ENCODE measurements around the gene HOXB9. TPM values are rescaled to one million over a fixed set of nuclear protein-coding genes. Genes with fewer than 3 reads are reported as not detected.
A peak's percentile ranks its signal among the peaks of the same experiment; 100 is the strongest.

HOXB9 gene
- total RNA-seq, 4 donors from 2014 or later, result not detected

DNA sequence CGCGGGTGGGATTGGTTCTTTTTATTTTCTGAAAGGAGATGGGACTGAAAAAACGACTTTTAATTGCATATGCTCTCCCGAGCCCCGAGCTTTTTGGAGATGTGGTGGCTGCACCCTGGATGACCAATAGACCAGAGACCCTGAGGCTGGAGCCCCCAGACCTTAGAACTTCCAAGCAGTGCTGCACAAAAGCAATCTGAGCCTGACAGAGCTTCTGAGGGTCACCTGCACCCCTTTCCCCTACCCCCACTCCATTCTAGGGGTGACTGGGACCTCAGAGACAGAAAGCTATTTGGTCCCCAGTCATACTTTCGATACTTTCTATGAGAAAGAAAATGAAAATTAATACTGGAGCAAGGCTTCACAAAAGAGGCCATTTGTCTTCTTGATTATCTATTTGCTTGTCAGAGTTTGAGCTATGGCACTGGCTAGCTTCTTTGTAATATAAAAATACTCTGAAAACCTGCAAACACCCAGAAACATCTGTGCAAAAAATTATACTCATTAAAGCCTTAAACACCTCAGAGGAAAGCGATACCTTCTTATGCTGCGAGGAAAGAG, 51.6 kb downstream of the HOXB9 start:
- Histone ChIP-seq H3K4me1 (peaks cover 13 to 90% (median 19%) of the 10 kb centered on the region in 3 donors), H3K4me3 (peak overlapping the region; percentile 22 to 81), H3K9me3 (no peaks in the 10 kb centered on the region), H3K36me3 (no peaks in the 10 kb centered on the region), H3K27me3 (no peaks in the 10 kb centered on the region), H3K27ac (peak overlapping the region; percentile 97 to 98 (median 97))
- 10 to 30% methylated on average over 7 to 8 of the region's 8 CpGs for WGBS, 2 donors (ENCODE audit: low coverage in 1 of 2)
- TF ChIP-seq POLR2AphosphoS5 (IDR thresholded peaks at IDR 0.05), result no peak
- ATAC-seq, result no peak

DNA sequence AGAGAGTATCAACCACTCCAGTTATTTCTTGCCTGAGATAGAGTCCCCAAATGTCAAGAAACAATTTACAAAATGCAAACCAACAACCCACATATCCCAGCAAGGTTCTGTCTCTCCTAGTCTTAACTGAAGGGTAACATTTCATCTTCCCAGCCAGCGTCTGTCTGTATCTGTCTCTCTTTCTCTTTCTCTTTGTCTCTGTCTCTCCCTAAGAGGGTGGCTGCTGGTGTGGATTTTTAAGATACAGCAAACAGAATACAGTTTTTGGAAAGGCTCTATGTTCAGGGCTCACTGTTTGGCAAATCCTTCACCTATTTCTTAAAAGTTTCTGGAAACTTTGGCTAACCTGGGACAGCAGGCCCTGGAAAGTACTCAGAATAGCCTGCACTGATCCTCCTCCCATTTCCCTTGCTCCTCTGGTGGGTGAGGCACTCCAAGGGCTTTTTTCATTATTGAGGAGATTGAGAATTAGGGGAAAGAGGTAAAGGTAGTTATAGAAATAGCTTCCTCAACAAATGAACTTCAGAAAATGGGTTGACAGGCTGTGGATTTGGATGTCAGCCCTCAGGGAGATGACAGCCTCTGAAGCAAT, 54.2 kb downstream of the HOXB9 start:
- Histone ChIP-seq H3K36me3 (no peaks in the 10 kb centered on the region), H3K9me3 (no peaks in the 10 kb centered on the region), H3K27ac (peak overlapping the region; percentile 97 to 98 (median 97)), H3K4me1 (peaks cover 24 to 100% (median 33%) of the 10 kb centered on the region in 3 donors), H3K27me3 (no peaks in the 10 kb centered on the region), H3K4me3 (peak overlapping the region; percentile 27 to 81)
- TF ChIP-seq EP300 (IDR thresholded peaks at IDR 0.05) (no peak), POLR2AphosphoS5 (IDR thresholded peaks at IDR 0.05) (no peak), POLR2A (IDR thresholded peaks at IDR 0.05) (no peak)
- TF ChIP-seq, protein P1, sequence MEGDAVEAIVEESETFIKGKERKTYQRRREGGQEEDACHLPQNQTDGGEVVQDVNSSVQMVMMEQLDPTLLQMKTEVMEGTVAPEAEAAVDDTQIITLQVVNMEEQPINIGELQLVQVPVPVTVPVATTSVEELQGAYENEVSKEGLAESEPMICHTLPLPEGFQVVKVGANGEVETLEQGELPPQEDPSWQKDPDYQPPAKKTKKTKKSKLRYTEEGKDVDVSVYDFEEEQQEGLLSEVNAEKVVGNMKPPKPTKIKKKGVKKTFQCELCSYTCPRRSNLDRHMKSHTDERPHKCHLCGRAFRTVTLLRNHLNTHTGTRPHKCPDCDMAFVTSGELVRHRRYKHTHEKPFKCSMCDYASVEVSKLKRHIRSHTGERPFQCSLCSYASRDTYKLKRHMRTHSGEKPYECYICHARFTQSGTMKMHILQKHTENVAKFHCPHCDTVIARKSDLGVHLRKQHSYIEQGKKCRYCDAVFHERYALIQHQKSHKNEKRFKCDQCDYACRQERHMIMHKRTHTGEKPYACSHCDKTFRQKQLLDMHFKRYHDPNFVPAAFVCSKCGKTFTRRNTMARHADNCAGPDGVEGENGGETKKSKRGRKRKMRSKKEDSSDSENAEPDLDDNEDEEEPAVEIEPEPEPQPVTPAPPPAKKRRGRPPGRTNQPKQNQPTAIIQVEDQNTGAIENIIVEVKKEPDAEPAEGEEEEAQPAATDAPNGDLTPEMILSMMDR (IDR thresholded peaks at IDR 0.05), result no peak
- WGBS, 2 donors (ENCODE audit: low coverage in 1 of 2), result 12% methylated on average over 1 of the region's 1 CpG; no CpG with 5 or more reads in 1 of the 2 donors
- no peak for ATAC-seq

Small RNA genes within 50 kb of the gene (small RNA-seq; reads per million reads assigned to genes)
- gene MIR196A1, result 0 to 0.27 (median 0) reads per million in 4 donors

Other genes starting within 250 kb of the HOXB9 start
- gene SKAP1, start 196.1 kb downstream of the HOXB9 start, total RNA-seq, result 10 to 100 TPM in 1 of 4 donors, 1 to 10 TPM in 2, not detected in 1; 1.1 to 12.1 (median 1.8) TPM
- gene HOXB1, start 95.3 kb downstream of the HOXB9 start, total RNA-seq, result not detected
- 10 to 100 TPM; 28.7 to 65.2 (median 38.8) TPM for gene HOXB2, start 81.2 kb downstream of the HOXB9 start, total RNA-seq
- 10 to 100 TPM in 1 of 4 donors, 1 to 10 TPM in 3; 3.0 to 12.9 (median 6.9) TPM for gene HOXB4, start 48.0 kb downstream of the HOXB9 start, total RNA-seq
- 10 to 100 TPM; 11.4 to 48.7 (median 24.2) TPM for gene HOXB3, start 36.1 kb downstream of the HOXB9 start, total RNA-seq
- gene HOXB5, start 32.6 kb downstream of the HOXB9 start, total RNA-seq, result 1 to 10 TPM in 3 of 4 donors, under 1 TPM in 1; 0.27 to 2.7 (median 1.4) TPM
- gene HOXB6, start 21.4 kb downstream of the HOXB9 start, total RNA-seq, result 10 to 100 TPM in 1 of 4 donors, 1 to 10 TPM in 3; 4.9 to 40.1 (median 5.1) TPM
- gene HOXB7, start 15.3 kb downstream of the HOXB9 start, total RNA-seq, result 1 to 10 TPM in 3 of 4 donors, under 1 TPM in 1; 0.78 to 8.9 (median 3.0) TPM
- gene HOXB8, start 11.1 kb downstream of the HOXB9 start, total RNA-seq, result 1 to 10 TPM in 1 of 4 donors, under 1 TPM in 1, not detected in 2; 0.27 to 3.9 TPM
- gene PRAC1, start 96.2 kb upstream of the HOXB9 start, total RNA-seq, result not detected
- gene PRAC2, start 96.8 kb upstream of the HOXB9 start, total RNA-seq, result not detected
- not detected for gene HOXB13, start 102.4 kb upstream of the HOXB9 start, total RNA-seq
- not detected for gene TTLL6, start 190.9 kb upstream of the HOXB9 start, total RNA-seq
- gene CALCOCO2, start 204.7 kb upstream of the HOXB9 start, total RNA-seq, result 100 to 1,000 TPM; 177 to 244 (median 227) TPM